H9 (cell line): ENCODE results near the gene SH3RF2. TPM values are rescaled to one million over a fixed set of nuclear protein-coding genes. Genes with fewer than 3 reads are reported as not detected.

Source experiments
- DNase-seq: peaks from one replicate; pipeline ENCODE4 v3.0.0-alpha.2; 2017
- H2AFZ ChIP-seq: one replicate; pipeline ENCODE4 v1.6.1; 2013; ENCODE audit warnings: mild to moderate bottlenecking, low read length, control low read depth, moderate library complexity
- H2AK5ac ChIP-seq: 2 replicates; pipeline ENCODE4 v1.6.1; 2013; ENCODE audit warnings: low read length, control low read depth, mixed read lengths; ENCODE audit not compliant: insufficient read length
- H2BK120ac ChIP-seq: one replicate; pipeline ENCODE4 v1.6.1; 2013; ENCODE audit warnings: low read depth, mild to moderate bottlenecking, low read length, control low read depth, inconsistent platforms; ENCODE audit not compliant: poor library complexity, severe bottlenecking
- H2BK12ac ChIP-seq: 2 replicates; pipeline ENCODE4 v1.6.1; 2013; ENCODE audit warnings: low read length, control low read depth, mixed read lengths, low read depth; ENCODE audit not compliant: insufficient read length
- H2BK15ac ChIP-seq: 2 replicates; pipeline ENCODE4 v1.6.1; 2013; ENCODE audit warnings: low read depth, low read length, control low read depth
- H2BK20ac ChIP-seq: one replicate; pipeline ENCODE4 v1.6.1; 2013; ENCODE audit warnings: low read depth, mild to moderate bottlenecking, low read length, control low read depth, inconsistent platforms; ENCODE audit not compliant: poor library complexity, severe bottlenecking
- H2BK5ac ChIP-seq: 2 replicates; pipeline ENCODE4 v1.6.1; 2013; ENCODE audit warnings: low read length, control low read depth, mixed read lengths; ENCODE audit not compliant: insufficient read length
- H3K14ac ChIP-seq: 2 replicates; pipeline ENCODE4 v1.6.1; 2013; ENCODE audit warnings: low read length, control low read depth; ENCODE audit not compliant: insufficient read depth
- H3K18ac ChIP-seq: 2 replicates; pipeline ENCODE4 v1.6.1; 2013; ENCODE audit warnings: low read depth, mild to moderate bottlenecking, mixed read lengths, low read length, control low read depth; ENCODE audit not compliant: insufficient read length
- H3K23ac ChIP-seq: 2 replicates; pipeline ENCODE4 v1.6.1; 2013; ENCODE audit warnings: low read length, control low read depth, mixed read lengths, low read depth; ENCODE audit not compliant: insufficient read length
- H3K23me2 ChIP-seq: 2 replicates; pipeline ENCODE4 v1.6.1; 2013; ENCODE audit warnings: low read depth, mild to moderate bottlenecking, mixed read lengths, low read length, control low read depth; ENCODE audit not compliant: insufficient read length, poor library complexity, severe bottlenecking
- H3K27ac ChIP-seq: 2 replicates; pipeline ENCODE4 v1.5.1; 2013; ENCODE audit warnings: low read length, control low read depth, mixed read lengths, low read depth; ENCODE audit not compliant: insufficient read length
- H3K27me3 ChIP-seq: 2 replicates; pipeline ENCODE4 v1.6.1; 2013; ENCODE audit warnings: low read length, control low read depth, inconsistent platforms; ENCODE audit not compliant: insufficient read depth
- H3K4ac ChIP-seq: 2 replicates; pipeline ENCODE4 v1.6.1; 2013; ENCODE audit warnings: low read depth, mild to moderate bottlenecking, control low read depth, inconsistent platforms, low read length, moderate library complexity
- H3K4me1 ChIP-seq: 2 replicates; pipeline ENCODE4 v1.6.1; 2013; ENCODE audit warnings: low read length, control low read depth, inconsistent platforms; ENCODE audit not compliant: insufficient read depth
- H3K4me2 ChIP-seq: 2 replicates; pipeline ENCODE4 v1.6.1; 2013; ENCODE audit warnings: low read length, control low read depth, mixed read lengths; ENCODE audit not compliant: insufficient read length, insufficient read depth
- H3K56ac ChIP-seq: 2 replicates; pipeline ENCODE4 v1.6.1; 2013; ENCODE audit warnings: low read depth, mild to moderate bottlenecking, mixed read lengths, low read length, control low read depth; ENCODE audit not compliant: insufficient read length
- H3K79me1 ChIP-seq: 2 replicates; pipeline ENCODE4 v1.6.1; 2013; ENCODE audit warnings: low read depth, mild to moderate bottlenecking, moderate library complexity, low read length, control low read depth, inconsistent platforms; ENCODE audit not compliant: insufficient read depth, poor library complexity, severe bottlenecking
- H3K79me2 ChIP-seq: 2 replicates; pipeline ENCODE4 v1.6.1; 2013; ENCODE audit warnings: low read length, control low read depth, inconsistent platforms; ENCODE audit not compliant: insufficient read depth
- H3K9ac ChIP-seq: 2 replicates; pipeline ENCODE4 v1.6.1; 2013; ENCODE audit warnings: low read length, control low read depth, mixed read lengths; ENCODE audit not compliant: insufficient read length; ENCODE audit errors: extremely low read depth
- H3K9me3 ChIP-seq: one replicate; pipeline ENCODE4 v1.6.1; 2013; ENCODE audit warnings: low read depth, low read length, inconsistent platforms; ENCODE audit not compliant: control insufficient read depth
- H3T11ph ChIP-seq: one replicate; pipeline ENCODE4 v1.6.1; 2013; ENCODE audit warnings: mild to moderate bottlenecking, low read length, control low read depth, inconsistent platforms
- H4K20me1 ChIP-seq: one replicate; pipeline ENCODE4 v1.6.1; 2013; ENCODE audit not compliant: control insufficient read depth, insufficient read length, insufficient read depth
- H4K5ac ChIP-seq: 2 replicates; pipeline ENCODE4 v1.6.1; 2013; ENCODE audit warnings: low read depth, mild to moderate bottlenecking, mixed read lengths, low read length, control low read depth; ENCODE audit not compliant: insufficient read length
- H4K8ac ChIP-seq: replicated peaks from 2 replicates; pipeline ENCODE4 v1.6.1; 2013; ENCODE audit warnings: low read length, control low read depth, mixed read lengths, low read depth; ENCODE audit not compliant: insufficient read length
- H4K91ac ChIP-seq: 2 replicates; pipeline ENCODE4 v1.6.1; 2013; ENCODE audit warnings: low read depth, mild to moderate bottlenecking, moderate library complexity, mixed read lengths, low read length, control low read depth; ENCODE audit not compliant: insufficient read length
- H3K27ac Mint-ChIP-seq, 3 experiments: 2 replicates in 2 of 3; 3 replicates in 1 of 3; pipeline ENCODE4 v1.8.0; 2020 to 2021; ENCODE audit warnings: mixed read lengths in 3 of 3, mild to moderate bottlenecking in 1 of 3, moderate library complexity in 1 of 3
- H3K27me3 Mint-ChIP-seq: 2 replicates; pipeline ENCODE4 v1.8.0; 2021; ENCODE audit warnings: low read depth, mild to moderate bottlenecking, moderate library complexity, mixed read lengths
- H3K36me3 Mint-ChIP-seq, 3 experiments: 2 replicates in 2 of 3; 3 replicates in 1 of 3; pipeline ENCODE4 v1.8.0; 2020 to 2021; ENCODE audit warnings: low read depth in 3 of 3, mixed read lengths in 3 of 3; ENCODE audit not compliant: insufficient read depth in 1 of 3
- H3K4me1 Mint-ChIP-seq, 2 experiments: 2 replicates each; pipeline ENCODE4 v1.8.0; 2020; ENCODE audit warnings: mixed read lengths in 2 of 2
- H3K4me3 Mint-ChIP-seq, 2 experiments: 2 replicates in 1 of 2; 3 replicates in 1 of 2; pipeline ENCODE4 v1.8.0; 2020 to 2021; ENCODE audit warnings: mild to moderate bottlenecking in 2 of 2, mixed read lengths in 2 of 2, moderate library complexity in 1 of 2
- H3K9me3 Mint-ChIP-seq, 2 experiments: 2 replicates in 1 of 2; 3 replicates in 1 of 2; pipeline ENCODE4 v1.8.0; 2020; ENCODE audit warnings: mild to moderate bottlenecking in 2 of 2, mixed read lengths in 2 of 2, moderate library complexity in 1 of 2
- CTCF ChIP-seq: fragments of 200-600 bp; sonication (generic); conservative IDR thresholded peaks from 3 replicates; pipeline ENCODE4 v1.8.0; 2021; ENCODE audit warnings: antibody characterized with exemption, mild to moderate bottlenecking
- WGBS: extraction: QIAGEN DNeasy Blood & Tissue Kit; methylation state at CpG from one replicate; pipeline ENCODE4 v1.1.7; 2013; ENCODE audit warnings: missing lambda C conversion rate, low lambda C conversion rate, mixed read lengths; ENCODE audit not compliant: insufficient read length; ENCODE audit errors: extremely low coverage; 5-methylcytosine and 5-hydroxymethylcytosine counted together
- total RNA-seq: library from RNA; stranded (reverse); gene quantifications from 2 replicates; pipeline ENCODE4 v1.2.1, GENCODE V29; 2021

The SH3RF2 gene
- total RNA-seq, 1 experiment from 2014 or later, result 0.66 TPM

- Histone ChIP-seq H3K4ac (no peak overlapping the region), H2BK120ac (no peak overlapping the region), H2BK5ac (no peak overlapping the region), H3K79me1 (no peaks in the 10 kb centered on the region), H3K4me1 (peaks cover 14% of the 10 kb centered on the region; the same call in 1 of the 2 replicates), H3K27me3 (no peaks in the 10 kb centered on the region; the same call in 1 of the 2 replicates), H3K14ac (no peak overlapping the region), H4K20me1 (no peaks in the 10 kb centered on the region), H4K91ac (no peak overlapping the region), H3K23ac (no peak overlapping the region), H2BK20ac (no peak overlapping the region), H3K79me2 (no peaks in the 10 kb centered on the region), H3K56ac (no peak overlapping the region), H2BK12ac (peak overlapping the region; percentile 25), H2AFZ (no peak overlapping the region), H3K23me2 (no peaks in the 10 kb centered on the region), H3K18ac (no peak overlapping the region), H3K27ac (no peak overlapping the region), H4K5ac (no peak overlapping the region), H3K9ac (no peak overlapping the region), H4K8ac (no peak overlapping the region), H3K9me3 (no peaks in the 10 kb centered on the region), H3T11ph (no peak overlapping the region), H3K4me2 (no peak overlapping the region), H2AK5ac (no peak overlapping the region), H2BK15ac (no peak overlapping the region)
- no CpG with 5 or more reads among the region's 2 CpGs for WGBS
- Mint-ChIP-seq H3K27ac (peak overlapping the region in 2 of 3 experiments; percentile 36 to 45; a peak in 4 of 7 replicates), H3K27me3 (peaks cover 7% of the 10 kb centered on the region), H3K9me3 (no peaks in the 10 kb centered on the region; a peak in 2 of 5 replicates), H3K4me3 (no peak overlapping the region), H3K4me1 (peaks cover 56 to 58% of the 10 kb centered on the region in 2 experiments), H3K36me3 (no peaks in the 10 kb centered on the region)
- peak; percentile 53 for DNase-seq
- no peak for TF ChIP-seq CTCF
Observed at GRCh38 chr5:146078566-146078965, 142.2 kb downstream of the SH3RF2 start.
